NCI-H1694 (cell line): ENCODE measurements around the gene PLEKHN1.
"Not testable (repeated sequence)": the region's sequence is repeated elsewhere in the genome, so short reads cannot be mapped to it uniquely, and the experiment has no call there.

Experiments used
- DNase-seq: peaks from one replicate; lab custom pipeline; 2025; lab: John Stamatoyannopoulos, UW

Gene PLEKHN1

DNA sequence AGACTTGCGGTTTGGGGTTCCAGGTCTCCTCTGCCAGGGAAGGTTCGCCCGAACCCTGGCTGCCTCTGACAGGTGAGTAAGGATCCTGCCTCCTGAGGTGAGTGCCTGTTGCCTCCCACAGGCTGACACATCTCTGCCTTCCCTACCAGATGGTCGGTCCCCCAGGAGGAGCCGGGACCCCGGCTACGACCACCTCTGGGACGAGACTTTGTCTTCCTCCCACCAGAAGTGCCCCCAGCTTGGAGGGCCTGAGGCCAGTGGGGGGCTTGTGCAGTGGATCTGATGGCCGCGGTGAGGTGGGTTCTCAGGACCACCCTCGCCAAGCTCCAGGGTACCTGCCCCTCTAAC lies 8.0 kb downstream of the PLEKHN1 start:
- DNase-seq: no peak

DNA sequence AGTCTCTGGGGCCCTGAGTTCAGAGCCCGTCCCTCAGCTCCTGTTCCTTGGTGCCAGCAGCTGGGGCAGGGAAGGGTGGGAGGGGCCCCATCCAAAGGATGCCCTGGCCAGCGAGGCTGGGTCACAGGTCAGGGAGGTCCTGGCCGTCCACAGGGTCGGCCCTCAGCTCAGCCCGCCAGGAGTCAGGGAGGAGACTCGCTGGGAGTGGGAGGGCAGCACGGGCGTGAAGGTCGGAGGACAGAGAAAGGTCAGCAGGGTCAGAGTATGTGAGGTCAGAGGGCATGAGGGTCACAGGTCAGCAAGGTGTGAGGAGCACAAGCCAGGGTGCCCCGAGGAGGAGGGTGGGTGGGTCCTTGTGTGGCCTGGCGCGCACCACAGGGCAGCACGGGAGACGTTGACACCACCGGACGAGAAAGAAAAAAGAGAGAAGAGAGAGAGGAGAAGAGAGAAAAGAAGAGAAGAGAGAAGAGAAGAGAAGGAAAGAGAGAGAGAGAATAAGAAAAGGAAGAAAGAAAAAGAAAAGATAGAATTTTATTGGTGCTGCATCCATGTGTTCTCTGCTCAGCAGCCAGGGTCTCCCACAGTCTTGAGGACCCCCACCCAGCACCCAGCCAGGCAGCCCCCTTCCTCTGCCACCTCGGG lies 8.5 kb downstream of the PLEKHN1 start:
- DNase-seq: no peak

DNA sequence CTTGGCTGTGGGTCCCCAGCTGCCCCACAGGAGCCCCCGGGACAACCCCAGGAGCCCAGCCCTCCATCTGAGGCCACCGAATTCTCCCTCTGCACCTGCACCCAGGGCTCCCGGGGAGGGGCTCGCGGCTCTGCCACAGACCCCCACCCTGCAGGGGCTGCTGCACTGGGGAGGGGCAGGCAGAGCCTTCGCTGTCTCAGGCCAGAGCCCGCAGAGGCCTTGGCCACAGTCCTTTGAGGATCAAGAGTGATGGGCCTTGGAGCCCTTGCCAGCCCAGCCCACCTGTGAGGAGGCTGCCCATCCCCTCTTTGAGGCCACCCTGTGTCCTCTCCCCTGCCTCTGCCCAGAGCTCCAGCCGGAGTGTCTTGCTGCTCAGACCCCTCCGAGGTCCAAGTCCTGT lies 9.1 kb downstream of the PLEKHN1 start:
- no peak for DNase-seq

DNA sequence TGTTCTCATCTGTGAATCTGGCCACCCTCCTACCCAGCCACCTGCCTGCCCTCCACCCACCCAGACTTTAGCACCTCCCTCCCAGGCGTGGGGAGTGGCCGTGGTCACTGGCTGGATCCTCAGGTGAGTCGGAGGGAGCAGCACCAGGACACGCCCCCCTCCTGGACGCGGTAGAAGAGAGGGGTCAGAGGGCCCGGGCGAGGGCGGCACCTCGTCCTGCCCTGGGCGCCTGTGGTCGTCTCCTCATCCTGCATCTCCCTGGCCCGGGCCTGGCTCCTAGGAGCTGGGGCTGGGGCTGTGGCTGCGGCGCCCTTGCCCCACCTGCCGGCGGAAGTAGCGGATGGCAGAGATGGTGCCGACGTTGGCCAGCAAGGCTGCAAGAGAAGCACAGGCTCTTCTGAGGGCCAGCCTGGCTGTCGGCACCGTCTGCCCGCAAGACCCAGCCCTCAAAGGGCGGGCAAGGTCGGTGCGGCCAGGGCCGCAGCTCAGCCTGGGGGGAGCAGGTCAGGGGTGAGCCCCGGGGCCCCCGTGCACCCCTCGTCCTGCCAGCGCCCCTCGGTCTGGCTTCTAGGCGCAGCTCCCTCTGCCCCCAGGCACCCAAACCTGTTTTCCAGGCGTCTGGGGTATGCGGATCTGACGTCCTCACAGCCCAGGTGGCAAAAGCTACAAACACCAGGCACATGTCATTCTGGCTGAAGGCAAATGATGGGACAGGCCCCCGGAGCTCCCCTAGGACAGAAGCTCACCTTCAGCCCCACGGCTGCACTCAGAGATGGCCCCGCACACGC lies 9.8 kb downstream of the PLEKHN1 start:
- no peak for DNase-seq

DNA sequence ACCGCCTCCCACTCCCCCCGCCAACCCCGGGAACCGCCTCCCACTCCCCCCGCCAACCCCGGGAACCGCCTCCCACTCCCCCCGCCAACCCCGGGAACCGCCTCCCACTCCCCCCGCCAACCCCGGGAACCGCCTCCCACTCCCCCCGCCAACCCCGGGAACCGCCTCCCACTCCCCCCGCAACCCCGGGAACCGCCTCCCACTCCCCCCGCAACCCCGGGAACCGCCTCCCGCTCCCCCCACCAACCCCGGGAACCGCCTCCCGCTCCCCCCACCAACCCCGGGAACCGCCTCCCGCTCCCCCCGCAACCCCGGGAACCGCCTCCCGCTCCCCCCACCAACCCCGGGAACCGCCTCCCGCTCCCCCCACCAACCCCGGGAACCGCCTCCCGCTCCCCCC lies 10.5 kb downstream of the PLEKHN1 start:
- not testable (repeated sequence) for DNase-seq

DNA sequence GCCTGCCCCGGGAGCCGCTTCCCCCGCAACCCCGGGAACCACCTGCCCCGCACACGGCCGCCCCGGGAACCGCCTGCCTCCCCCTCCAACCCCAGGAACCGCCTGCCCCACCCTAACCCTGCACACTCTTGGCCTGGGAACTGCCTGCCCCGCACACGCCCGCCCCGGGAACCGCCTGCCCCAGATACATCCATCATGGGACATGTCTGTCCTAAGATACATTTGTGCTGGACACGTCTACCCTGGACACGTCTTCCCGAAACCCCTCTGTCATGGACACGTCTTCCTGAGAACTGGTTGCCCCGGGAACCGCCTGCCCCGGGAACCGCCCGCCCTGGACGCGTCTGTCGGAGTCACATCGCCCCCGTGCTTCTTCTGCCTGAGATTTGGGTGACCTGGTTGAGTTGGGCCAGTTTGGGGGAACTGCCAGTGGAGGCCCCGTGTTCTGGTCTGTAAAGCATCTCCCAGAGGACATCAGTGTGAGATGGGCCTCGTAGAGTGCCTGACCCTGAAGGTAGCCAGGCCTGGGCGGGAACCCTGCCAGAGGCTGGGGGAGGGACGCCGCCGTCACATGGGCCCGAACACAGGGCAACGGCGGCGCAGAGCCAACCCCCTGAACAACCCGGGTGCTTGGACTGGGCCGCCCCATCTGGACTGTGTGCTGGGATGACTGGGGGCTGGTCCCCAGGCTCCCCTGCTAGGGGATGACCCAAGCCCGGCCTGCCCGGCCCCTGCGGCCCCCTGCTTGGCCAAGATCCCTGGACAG lies 12.0 kb downstream of the PLEKHN1 start:
- DNase-seq: no peak

DNA sequence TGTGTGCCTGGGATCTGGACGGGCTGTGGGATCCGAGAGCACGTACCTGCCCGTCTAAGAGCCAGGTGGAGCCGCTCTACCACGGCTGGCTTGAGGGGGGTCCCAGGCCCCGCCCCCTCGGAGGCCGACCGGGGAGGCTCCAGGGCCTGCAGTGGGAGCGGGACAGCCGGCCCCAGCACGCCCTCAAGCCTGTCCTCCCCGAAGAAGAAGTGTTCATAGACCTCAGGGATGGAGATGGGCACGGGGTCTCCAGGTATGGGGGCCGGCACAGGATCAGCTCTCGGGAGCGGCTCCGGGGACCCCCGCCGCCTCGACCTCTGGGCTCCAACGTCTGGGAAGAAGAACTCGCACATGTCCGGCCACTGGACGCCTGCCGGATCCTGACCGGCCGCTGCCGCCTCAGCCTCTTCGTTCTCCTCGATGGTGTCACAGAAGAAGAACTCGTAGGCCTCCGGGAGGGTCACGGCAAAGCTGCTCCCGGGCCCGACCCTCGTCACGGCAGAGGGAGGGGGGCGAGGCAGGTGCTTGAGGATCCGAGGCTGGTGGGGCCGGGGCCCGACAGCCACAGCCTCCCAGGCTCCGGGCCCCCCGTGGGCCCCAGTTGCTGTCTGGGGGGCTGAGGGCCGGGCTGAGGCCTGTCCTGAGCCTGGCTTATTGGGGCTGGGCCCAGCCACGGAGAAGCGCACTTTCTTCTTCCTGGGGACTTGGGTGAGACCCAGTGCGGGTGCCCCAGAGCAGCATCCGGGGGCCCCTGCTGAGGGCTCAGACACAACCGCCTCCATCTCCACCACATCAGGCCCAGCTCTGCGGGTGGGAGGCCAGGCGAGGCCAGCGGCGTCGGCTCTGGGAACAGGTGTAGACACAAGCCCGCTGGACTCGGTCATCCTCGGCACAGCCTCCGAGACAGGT lies 12.8 kb downstream of the PLEKHN1 start:
- no peak for DNase-seq

DNA sequence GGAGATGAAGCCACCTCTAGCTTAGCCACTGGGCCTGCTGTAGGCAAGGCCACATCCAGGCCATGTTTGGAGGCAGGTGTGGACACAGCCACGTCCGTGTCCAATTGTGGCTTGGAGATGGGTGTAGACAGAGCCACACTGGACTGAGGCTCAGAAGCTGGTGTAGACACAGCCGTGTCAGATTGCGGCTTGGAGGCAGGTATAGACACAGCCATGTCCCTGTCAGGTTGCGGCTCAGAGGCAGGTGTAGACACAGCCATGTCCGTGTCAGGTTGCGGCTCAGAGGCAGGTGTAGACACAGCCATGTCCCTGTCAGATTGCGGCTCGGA lies 13.4 kb downstream of the PLEKHN1 start:
- no peak for DNase-seq

DNA sequence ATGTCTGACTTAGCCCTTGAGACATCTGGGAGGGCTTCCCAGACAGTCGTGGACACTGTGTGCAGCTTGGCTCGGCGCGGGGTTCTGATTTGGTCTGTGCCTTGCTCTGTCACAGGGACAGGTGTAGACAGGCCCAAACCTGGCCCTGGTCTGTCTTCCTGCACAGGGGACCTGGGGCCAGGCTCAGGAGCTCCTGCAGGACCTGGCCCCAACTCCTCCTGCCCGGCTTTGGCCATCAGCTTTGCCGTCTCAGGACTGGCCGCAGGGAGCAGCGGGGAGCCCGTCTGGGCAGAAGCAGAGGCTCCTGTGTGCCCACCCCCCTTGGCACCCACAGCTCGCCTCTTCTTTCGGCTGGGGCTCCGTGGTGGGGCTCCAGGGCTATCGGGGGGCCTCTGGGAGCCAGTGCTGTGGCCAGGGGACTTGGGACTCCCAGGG lies 13.9 kb downstream of the PLEKHN1 start:
- no peak for DNase-seq

DNA sequence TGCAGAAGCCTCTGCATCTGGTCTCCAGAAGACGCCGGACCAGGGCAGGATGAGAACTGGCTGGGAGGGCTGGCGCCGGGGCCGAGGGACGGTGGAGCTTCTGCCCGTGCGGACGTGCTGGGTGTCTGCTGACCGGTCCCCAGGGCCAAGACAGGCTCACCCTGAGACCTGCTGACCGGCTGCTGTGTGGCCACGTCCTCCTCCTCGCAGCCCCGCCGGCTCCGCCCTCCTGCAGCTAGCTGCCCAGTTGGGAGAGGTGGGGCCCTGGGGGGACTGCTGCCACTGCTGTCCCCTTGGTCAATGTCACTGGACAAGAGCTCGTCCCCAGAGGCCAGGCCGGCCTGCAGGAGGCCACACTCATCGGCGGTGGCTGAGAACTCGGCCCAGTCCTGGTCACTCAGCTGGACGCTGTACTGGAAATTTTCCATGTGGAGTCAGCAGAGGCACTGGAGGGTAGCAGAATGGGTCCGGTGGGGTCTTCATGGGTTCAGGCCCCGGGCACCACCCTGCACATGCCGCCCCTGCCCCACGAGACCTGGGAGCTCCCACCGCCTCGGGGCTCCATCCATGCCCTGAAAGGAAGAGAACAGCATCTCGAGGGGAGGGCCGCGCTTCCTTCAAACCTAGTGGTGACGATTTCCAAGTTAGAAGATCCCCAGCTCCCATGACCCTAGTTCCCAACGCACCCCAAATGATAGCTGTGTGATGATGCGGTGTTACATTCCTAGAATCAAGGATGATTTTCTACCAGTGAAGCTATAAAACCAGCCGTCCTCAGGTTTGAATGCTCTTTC lies 14.5 kb downstream of the PLEKHN1 start:
- no peak for DNase-seq

DNA sequence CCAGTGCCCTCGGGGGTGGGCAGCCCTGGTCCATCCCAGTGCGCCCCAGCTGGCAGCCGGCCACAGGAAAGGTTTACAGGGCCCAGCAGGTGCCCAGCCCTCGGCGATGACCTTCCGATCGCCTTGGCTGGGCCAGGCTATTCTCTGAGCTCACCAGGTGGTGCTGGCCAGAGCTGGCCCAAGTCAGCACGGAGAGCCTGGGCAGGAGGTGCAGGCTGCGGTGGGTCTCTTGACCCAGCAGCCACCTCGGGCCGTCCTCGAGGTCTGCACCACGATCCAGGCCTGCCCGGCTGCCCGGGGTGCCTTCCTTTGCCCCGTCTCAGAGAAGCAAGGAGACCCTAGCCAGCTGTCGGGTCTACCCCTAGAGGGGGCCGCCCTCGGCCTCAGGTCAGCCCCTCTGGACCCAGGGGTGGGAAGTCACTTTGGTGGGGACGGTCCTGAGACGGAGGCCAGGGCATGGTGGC lies 15.2 kb downstream of the PLEKHN1 start:
- no peak for DNase-seq

DNA sequence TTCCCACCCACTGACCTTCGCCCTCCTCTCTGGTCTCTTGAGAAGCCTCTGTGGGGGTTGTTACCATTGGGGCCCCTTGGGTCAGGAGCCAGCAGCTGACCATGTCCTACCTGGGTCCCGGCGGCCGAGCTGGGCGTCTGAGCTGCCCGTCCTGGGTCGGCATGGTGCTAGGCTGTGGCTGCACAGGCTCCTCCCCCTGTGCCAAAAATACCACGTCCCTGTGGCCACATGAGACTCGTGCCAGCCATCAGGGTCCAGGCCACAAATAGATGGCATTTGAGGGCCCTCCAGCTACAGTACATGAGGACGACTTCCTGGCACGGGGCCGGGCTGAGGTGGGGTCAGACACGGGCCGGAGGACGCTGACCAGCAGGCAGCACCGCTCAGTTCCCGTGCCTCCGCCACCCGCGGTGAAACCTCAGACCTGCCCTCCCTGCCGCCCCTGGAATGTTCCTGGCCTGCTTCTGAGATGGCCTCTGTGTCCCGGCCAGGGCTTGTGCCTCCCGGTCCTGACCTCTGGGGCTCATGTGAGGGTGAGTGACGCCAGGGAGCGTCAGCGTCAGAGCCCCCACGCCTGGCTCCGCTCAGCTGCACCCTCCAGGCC lies 15.8 kb downstream of the PLEKHN1 start, which contains the start of gene PERM1:
TSS of gene PERM1 (minus strand) at position 139 of the 604 bp plus-strand sequence. CDS start 1,064 bp downstream, outside the sequence.
- DNase-seq: no peak

DNA sequence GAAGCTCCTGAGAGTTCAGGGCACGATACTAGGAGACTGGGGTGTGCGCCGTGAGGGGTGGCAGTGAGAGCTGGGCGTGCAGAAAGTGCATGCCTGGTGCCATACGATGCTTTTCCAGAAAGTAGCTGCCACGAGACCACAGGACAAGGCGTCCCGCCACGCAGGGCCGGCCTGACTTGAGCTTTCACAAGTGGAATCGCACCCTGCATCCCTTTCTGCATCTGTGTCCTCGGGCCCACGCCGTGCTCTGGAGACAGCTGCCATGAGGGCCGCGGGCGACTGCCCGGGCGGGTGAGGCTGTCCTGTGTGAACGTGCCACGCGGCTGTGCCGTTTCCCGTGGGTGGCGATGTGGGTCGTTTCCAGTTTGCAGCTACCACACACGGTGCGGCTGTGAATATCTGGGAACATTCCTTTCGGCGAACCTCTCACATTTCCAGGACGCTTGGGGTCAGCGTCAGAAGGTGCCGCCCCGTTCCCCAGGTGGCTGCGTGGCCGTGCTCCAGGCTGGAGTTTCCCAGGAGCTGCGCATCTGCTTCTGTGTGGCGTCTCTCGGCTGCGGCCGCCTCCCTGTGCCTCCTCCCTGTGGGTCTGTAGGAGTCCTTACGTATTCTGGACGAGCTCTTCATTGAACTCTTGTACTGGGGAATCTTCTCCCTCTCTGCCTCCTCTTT lies 16.6 kb downstream of the PLEKHN1 start:
- DNase-seq: no peak

DNA sequence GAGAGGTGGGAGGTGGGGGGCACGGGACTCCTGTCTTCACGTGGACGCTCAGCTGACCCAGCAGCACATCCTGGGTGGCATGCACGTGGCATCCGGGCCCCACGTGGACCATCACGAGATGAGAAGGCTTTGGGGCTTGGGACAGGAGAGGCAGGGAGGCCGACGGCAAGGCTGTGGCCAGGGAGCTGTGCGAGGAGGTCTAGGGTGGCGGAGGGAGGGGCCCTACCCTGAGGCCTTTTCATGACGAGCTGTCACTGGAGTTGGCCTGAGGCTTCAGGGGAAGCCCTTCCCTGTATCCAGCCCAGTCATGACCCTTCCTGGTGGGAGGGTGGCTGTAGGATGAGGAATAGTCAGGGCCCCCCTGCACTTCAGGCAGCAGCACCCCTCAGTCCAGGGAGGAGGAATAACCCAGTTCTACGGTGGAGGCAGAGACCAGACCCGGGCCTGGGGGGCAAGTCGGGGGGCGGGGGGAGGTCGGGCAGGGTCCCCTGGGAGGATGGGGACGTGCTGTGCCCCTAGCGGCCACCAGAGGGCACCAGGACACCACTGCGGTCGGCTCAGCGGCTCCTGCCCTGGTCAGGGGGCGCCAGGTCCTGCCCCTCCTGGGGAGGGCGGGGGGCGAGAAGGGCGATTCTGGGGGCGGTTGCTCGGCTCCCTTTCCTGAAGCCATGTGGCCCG lies 17.7 kb downstream of the PLEKHN1 start:
- no peak for DNase-seq

DNA sequence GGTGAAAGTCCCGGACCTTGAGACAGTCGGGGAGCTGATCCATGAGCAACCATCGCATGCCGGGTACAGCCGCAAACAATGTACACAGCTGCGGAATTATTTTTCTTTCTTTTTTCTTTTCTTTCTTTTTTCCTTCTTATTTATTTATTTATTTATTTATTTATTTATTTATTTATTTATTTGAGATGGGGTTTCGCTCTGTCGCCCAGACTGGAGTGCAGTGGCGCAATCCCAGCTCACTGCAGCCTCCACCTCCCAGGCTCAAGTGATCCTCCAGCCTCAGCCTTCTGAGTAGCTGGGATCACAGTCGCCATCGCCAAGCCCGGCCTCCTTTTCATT lies 18.2 kb downstream of the PLEKHN1 start:
- no peak for DNase-seq

DNA sequence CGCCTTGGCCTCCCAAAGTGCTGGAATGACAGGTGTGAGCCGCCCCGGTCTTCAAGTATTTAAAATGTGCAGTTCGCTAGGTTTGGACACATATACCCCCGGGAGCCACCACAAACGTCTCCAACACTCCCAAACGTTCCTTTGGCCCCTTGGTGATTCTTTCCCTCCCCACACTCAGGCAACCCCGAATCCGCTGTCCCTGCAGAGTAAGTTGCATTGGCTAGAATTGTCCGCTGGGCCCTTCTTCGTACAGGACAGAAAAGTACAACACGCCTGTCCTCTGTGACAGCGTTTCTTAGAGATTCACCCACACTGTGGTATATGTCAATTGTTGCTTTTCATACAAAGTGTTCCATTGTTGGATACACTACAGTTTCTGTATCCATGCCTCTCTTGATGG lies 18.8 kb downstream of the PLEKHN1 start:
- no peak for DNase-seq

DNA sequence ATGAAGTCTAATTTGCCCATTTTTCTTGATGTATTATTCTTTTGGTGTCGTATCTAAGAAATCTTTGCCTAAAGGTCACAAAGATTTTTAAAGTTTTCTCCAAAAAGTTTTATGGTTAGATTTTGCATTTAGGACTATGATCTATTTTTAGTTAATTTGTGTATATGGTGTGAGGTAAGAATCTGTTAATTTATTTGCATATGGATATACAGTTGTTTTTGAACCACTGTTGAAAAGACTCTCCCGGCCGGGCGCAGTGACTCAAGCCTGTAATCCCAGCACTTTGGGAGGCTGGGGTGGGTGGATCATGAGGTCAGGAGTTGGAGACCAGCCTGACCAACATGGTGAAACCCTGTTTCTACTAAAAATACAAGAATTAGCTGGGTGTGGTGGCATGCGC lies 21.8 kb downstream of the PLEKHN1 start:
- not testable (repeated sequence) for DNase-seq

DNA sequence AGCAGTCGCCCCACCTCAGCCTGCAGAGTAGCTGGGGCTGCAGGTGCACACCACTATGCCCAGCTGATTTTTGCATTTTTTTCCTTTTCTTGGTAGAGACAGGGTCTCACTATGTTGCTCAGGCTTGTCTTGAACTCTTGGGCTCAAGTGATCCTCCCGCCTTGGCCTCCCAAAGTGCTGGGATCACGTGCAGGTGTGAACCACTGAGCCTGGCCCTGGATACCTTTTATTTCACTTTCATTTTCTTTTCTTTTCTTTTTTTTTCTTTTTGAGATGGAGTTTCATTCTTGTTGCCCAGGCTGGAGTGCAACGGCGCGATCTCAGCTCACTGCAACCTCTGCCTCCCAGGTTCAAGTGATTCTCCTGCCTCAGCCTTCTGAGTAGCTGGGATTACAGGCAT lies 25.0 kb downstream of the PLEKHN1 start:
- DNase-seq: not testable (repeated sequence)

DNA sequence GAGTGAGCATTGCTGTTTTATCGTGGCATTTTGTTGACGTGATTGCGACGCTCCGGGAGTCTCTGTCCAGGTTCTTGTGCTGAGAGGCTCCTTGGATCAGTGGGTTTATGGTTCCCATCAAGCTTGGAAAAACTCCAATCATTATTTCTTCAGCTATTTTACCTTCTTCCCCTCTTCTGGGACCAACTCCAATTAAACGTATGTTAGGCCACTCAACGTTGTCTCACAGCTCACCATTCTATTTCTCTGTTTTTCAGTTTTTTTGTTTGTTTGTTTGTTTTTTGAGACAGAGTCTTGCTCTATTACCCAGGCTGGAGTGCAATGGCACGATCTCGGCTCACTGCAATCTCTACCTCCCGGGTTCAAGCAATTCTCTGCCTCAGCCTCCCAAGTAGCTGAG lies 25.6 kb downstream of the PLEKHN1 start:
- DNase-seq: no peak

DNA sequence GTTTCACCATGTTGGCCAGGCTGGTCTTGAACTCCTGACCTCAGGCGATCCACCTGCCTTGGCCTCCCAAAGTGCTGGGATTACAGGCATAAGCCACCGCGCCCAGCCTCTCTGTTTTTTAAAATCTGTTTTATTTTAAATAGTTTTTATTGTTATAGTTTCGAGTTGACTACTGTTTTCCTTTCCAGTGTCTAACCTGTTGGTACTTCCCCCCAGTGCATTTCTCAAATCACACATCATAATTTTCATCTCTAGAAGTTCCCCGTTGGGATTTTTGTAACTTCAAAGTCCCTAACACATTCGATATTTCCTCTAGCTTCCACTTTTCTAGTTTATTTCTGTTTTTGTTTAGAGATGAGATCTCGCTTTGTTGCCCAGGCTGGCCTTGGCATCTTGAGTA lies 26.1 kb downstream of the PLEKHN1 start:
- DNase-seq: no peak
